GM23338 (cell line): Measurements from ENCODE around the gene HNMT.

Experiments used
- CREB1 ChIP-seq: fragments of 250-450 bp; sonication (Bioruptor Pico); IDR thresholded peaks from 2 replicates; pipeline ENCODE4 v1.5.0; 2020; ENCODE audit warnings: low read depth, mild to moderate bottlenecking, moderate library complexity
- CTCF ChIP-seq, 2 experiments: fragments of 200-600 bp in 1 of 2; sonication (generic) in 1 of 2; conservative IDR thresholded peaks; 2 replicates each; pipeline versions ENCODE4 v1.5.1 to v1.6.1; 2016 to 2017; ENCODE audit warnings: antibody characterized with exemption in 2 of 2, low read depth in 2 of 2, mild to moderate bottlenecking in 2 of 2, moderate library complexity in 1 of 2
- EZH2 ChIP-seq: fragments of 200-600 bp; sonication (generic); IDR thresholded peaks from one replicate; pipeline ENCODE4 v1.8.0; 2017; ENCODE audit warnings: antibody characterized with exemption, mild to moderate bottlenecking, low read depth; ENCODE audit not compliant: unreplicated experiment
- NANOG ChIP-seq: IDR thresholded peaks from 2 replicates; pipeline ENCODE4 v1.6.1; 2016; ENCODE audit warnings: antibody characterized with exemption, borderline replicate concordance
- POLR2AphosphoS5 ChIP-seq: IDR thresholded peaks from 2 replicates; pipeline ENCODE4 v1.6.1; 2016; ENCODE audit warnings: antibody characterized with exemption, low read depth
- REST ChIP-seq: IDR thresholded peaks from one replicate; pipeline ENCODE4 v1.6.1; 2018; ENCODE audit warnings: antibody characterized with exemption; ENCODE audit not compliant: unreplicated experiment
- ZNF114 ChIP-seq: fragments of 250-450 bp; sonication (Bioruptor Pico); IDR thresholded peaks from 2 replicates; pipeline ENCODE4 v1.5.0; 2020; ENCODE audit warnings: mild to moderate bottlenecking, moderate library complexity

- TF ChIP-seq CTCF (conservative IDR thresholded peaks at IDR 0.05; ENCODE audit: low read depth in 2 of 2) (no peak), REST (no peak), EZH2 (no peak), POLR2AphosphoS5 (no peak), ZNF114 (CRISPR knock-in tag) (no peak), CREB1 (CRISPR knock-in tag) (no peak), NANOG (no peak)
These were observed 27.0 kb upstream of the HNMT start for GRCh38 chr2:137937246-137937645.
